MCF 10A (cell line): ENCODE measurements around the gene SMIM1. TPM values are rescaled to one million over a fixed set of nuclear protein-coding genes. Genes with fewer than 3 reads are reported as not detected.
A peak's percentile ranks its signal among the peaks of the same experiment; 100 is the strongest.

ENCODE experiments used
- BruUV-seq: library from RNA; stranded (reverse); fragments of 400-500 nt; replicated peaks from 2 replicates; lab custom pipeline; 2021; lab: Mats Ljungman, UMichigan
- CTCF ChIA-PET: fragments of 300-600 bp; sonication (Branson Sonifier 250); formaldehyde crosslinking; extraction: SDS; loops from one replicate; lab custom pipeline; 2021; ENCODE audit warnings: antibody characterized with exemption, inconsistent platforms; lab: Yijun Ruan, JAX
- POLR2A ChIA-PET: fragments of 300-600, 350-650 bp; sonication (Branson Sonifier 250); formaldehyde crosslinking; extraction: SDS; loops from one replicate; lab custom pipeline; 2020; ENCODE audit warnings: antibody characterized with exemption, inconsistent platforms; lab: Yijun Ruan, JAX
- DNase-seq: peaks from one replicate; pipeline ENCODE4 v3.0.0-alpha.2; 2018; ENCODE audit not compliant: unreplicated experiment
- H3K27ac Mint-ChIP-seq: one replicate; pipeline ENCODE4 v1.8.0; 2022; ENCODE audit warnings: mild to moderate bottlenecking, low read depth, mixed read lengths; ENCODE audit not compliant: unreplicated experiment
- H3K27me3 Mint-ChIP-seq: one replicate; pipeline ENCODE4 v1.8.0; 2022; ENCODE audit warnings: mixed read lengths; ENCODE audit not compliant: insufficient read depth, unreplicated experiment
- H3K36me3 Mint-ChIP-seq: one replicate; pipeline ENCODE4 v1.8.0; 2022; ENCODE audit warnings: mild to moderate bottlenecking, moderate library complexity, mixed read lengths; ENCODE audit not compliant: insufficient read depth, unreplicated experiment
- H3K4me1 Mint-ChIP-seq: one replicate; pipeline ENCODE4 v1.8.0; 2022; ENCODE audit warnings: mixed read lengths; ENCODE audit not compliant: insufficient read depth, unreplicated experiment
- H3K4me3 Mint-ChIP-seq: one replicate; pipeline ENCODE4 v1.8.0; 2022; ENCODE audit warnings: mild to moderate bottlenecking, moderate library complexity, mixed read lengths; ENCODE audit not compliant: unreplicated experiment
- H3K9me3 Mint-ChIP-seq: one replicate; pipeline ENCODE4 v1.8.0; 2022; ENCODE audit warnings: mixed read lengths; ENCODE audit not compliant: unreplicated experiment
- intact Hi-C: fragments of 100-400 bp; cut with micrococcal nuclease; formaldehyde crosslinking; loops from 2 replicates; pipeline ENCODE4 v1.14.1; 2022
- total RNA-seq: library from RNA; stranded (reverse); gene quantifications from 2 replicates; pipeline ENCODE4 v1.2.3, GENCODE V29; 2022
- TF ChIP-seq, protein P1 (sequence below): fragments of 200-600 bp; IDR thresholded peaks from one replicate; pipeline ENCODE4 v1.8.0; 2022; ENCODE audit warnings: antibody characterized with exemption, mild to moderate bottlenecking; ENCODE audit not compliant: unreplicated experiment

Gene SMIM1
- total RNA-seq, 1 experiment from 2014 or later: not detected

DNA sequence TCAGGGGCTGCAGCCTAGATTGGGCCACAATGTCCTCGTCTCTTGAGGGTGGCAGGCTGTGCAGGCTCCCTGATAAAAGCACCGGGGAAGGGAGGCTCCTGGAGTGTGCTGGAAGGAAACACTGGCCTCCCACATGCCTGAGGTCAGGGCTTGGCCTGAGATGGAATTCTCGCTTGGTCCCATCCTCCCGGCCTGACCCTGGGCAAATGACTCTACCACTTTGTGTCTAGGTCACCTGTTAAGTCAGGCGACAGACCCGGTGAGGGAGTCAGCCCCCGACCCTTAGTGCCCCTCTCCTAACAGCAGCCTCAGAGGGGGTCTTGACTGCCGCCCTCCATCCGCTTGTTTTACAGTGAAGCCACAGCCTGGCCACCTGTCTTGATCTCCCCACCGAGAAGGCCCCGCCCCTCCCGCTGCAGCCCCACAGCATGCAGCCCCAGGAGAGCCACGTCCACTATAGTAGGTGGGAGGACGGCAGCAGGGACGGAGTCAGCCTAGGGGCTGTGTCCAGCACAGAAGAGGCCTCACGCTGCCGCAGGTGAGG is 2.5 kb downstream of the SMIM1 start:
- no peak for DNase-seq
- Mint-ChIP-seq H3K27ac (no peak overlapping the region), H3K27me3 (no peaks in the 10 kb centered on the region), H3K4me1 (no peaks in the 10 kb centered on the region), H3K9me3 (no peaks in the 10 kb centered on the region), H3K36me3 (peaks cover 12% of the 10 kb centered on the region), H3K4me3 (no peak overlapping the region)
- CTCF ChIA-PET: interaction anchor here (0.5 to 1.8 kb wide), 3 partner anchors 21 to 332 kb away, joined by 3 to 5 read pairs (median 3); partner anchors contain the start of gene LRRC47
- intact Hi-C loops: no loop called here
- TF ChIP-seq, protein P1, sequence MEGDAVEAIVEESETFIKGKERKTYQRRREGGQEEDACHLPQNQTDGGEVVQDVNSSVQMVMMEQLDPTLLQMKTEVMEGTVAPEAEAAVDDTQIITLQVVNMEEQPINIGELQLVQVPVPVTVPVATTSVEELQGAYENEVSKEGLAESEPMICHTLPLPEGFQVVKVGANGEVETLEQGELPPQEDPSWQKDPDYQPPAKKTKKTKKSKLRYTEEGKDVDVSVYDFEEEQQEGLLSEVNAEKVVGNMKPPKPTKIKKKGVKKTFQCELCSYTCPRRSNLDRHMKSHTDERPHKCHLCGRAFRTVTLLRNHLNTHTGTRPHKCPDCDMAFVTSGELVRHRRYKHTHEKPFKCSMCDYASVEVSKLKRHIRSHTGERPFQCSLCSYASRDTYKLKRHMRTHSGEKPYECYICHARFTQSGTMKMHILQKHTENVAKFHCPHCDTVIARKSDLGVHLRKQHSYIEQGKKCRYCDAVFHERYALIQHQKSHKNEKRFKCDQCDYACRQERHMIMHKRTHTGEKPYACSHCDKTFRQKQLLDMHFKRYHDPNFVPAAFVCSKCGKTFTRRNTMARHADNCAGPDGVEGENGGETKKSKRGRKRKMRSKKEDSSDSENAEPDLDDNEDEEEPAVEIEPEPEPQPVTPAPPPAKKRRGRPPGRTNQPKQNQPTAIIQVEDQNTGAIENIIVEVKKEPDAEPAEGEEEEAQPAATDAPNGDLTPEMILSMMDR: no peak
- POLR2A ChIA-PET: interaction anchor here (0.6 to 1.9 kb wide), 4 partner anchors 19 to 119 kb away, joined by 3 to 7 read pairs (median 4); partner anchors contain the start of gene LRRC47
- BruUV-seq: no TSS peak

DNA sequence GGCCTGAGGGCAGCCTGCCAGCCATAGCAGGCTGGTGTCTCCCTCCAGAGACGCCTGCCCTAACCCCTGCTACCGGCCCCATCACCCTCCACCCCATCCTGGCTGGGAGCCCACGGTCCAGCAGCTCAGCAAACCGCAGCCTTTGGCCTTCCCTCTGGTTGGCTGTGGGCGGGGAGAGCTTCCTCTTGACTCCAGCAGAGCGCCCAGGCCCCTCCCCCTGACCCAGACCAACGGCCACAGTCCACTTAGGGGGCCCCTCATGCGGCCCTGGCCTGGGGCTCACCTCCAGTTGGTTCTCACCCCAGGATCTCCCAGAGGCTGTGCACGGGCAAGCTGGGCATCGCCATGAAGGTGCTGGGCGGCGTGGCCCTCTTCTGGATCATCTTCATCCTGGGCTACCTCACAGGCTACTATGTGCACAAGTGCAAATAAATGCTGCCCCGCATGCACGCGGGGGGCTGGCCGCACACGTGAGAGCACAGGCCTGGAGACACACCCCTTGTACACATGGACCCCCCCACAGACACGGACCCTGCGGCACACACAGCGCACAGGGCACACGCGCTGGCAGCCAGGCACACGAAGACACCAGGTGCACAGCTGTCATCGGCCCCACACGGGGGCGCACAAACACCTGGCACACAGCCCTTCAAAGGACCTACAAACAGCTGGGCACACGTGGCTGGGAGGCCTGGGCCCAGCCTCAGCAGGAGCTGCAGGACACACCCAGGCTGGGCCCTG is 3.1 kb downstream of the SMIM1 start:
- BruUV-seq: no TSS peak

GRCh38 chr1:3776231-3776961 is 3.8 kb downstream of the SMIM1 start:
- BruUV-seq: no TSS peak
- DNase-seq: no peak
- no peaks in the 10 kb centered on the region for H3K9me3 Mint-ChIP-seq
- no peak overlapping the region for H3K4me3 Mint-ChIP-seq
- intact Hi-C loops: no loop called here
- ChIA-PET POLR2A (interaction anchor here (1.2 to 1.9 kb wide), 2 partner anchors 17 to 20 kb away, joined by 6 to 7 read pairs; partner anchors contain the start of gene LRRC47), CTCF (interaction anchor here (0.6 to 1.8 kb wide), 5 partner anchors 10 to 180 kb away, joined by 3 to 8 read pairs (median 3); partner anchors contain the start of gene LRRC47)
- H3K27ac Mint-ChIP-seq: no peak overlapping the region
- peaks cover 26% of the 10 kb centered on the region for H3K36me3 Mint-ChIP-seq
- TF ChIP-seq, protein P1: no peak
- no peaks in the 10 kb centered on the region for H3K27me3 Mint-ChIP-seq
- H3K4me1 Mint-ChIP-seq: no peaks in the 10 kb centered on the region

More for the DNA sequence above, 3.1 kb downstream of the SMIM1 start:
- Mint-ChIP-seq H3K27me3 (no peaks in the 10 kb centered on the region), H3K4me3 (no peak overlapping the region), H3K9me3 (no peaks in the 10 kb centered on the region), H3K27ac (no peak overlapping the region), H3K4me1 (no peaks in the 10 kb centered on the region), H3K36me3 (peaks cover 18% of the 10 kb centered on the region)
- DNase-seq: peak; percentile 59
- ChIA-PET POLR2A (interaction anchor here (0.7 to 1.9 kb wide), 3 partner anchors 18 to 27 kb away, joined by 4 to 7 read pairs (median 6); partner anchors contain the start of gene LRRC47), CTCF (interaction anchor here (0.7 to 1.8 kb wide), 5 partner anchors 11 to 180 kb away, joined by 3 to 8 read pairs (median 3); partner anchors contain the start of gene LRRC47)
- intact Hi-C loops: no loop called here
- TF ChIP-seq, protein P1: peak; percentile 34
